Skeletal muscle cell (primary cell): Measurements from ENCODE around the gene GPX2.

Experiments used
- DNase-seq: peaks from one replicate; pipeline ENCODE4 v3.0.0-alpha.2; 2010; ENCODE audit warnings: low read depth
- H3K4me3 ChIP-seq: 2 replicates; pipeline ENCODE4 v1.5.1; 2011; ENCODE audit warnings: low read depth, mild to moderate bottlenecking, control low read depth, low read length, moderate library complexity

Gene GPX2

GRCh38 chr14:64942531-64943111 is at the start of gene GPX2:
Gene GPX2, minus strand, starts transcription at chr14:64942745. Its CDS starts 19 bp downstream, at chr14:64942726.
- no peak within 1 kb of the TSS for H3K4me3 ChIP-seq
- no peak for DNase-seq

GRCh38 chr14:64990939-64991338 is 48.4 kb upstream of the GPX2 start:
- no peak overlapping the region for H3K4me3 ChIP-seq
- no peak for DNase-seq

GRCh38 chr14:64990296-64990695 is 47.8 kb upstream of the GPX2 start:
- DNase-seq: no peak
- no peak overlapping the region for H3K4me3 ChIP-seq

GRCh38 chr14:64987438-64987767 is 44.9 kb upstream of the GPX2 start:
- no peak for DNase-seq
- H3K4me3 ChIP-seq: peak overlapping the region; percentile 83

GRCh38 chr14:64986648-64987437 is 44.3 kb upstream of the GPX2 start, which contains the start of gene FNTB:
Gene FNTB, plus strand, starts transcription at chr14:64986895. Its CDS starts 59 bp downstream, at chr14:64986954.
- DNase-seq: peak; percentile 89
- peak within 1 kb of the TSS; percentile 83 for H3K4me3 ChIP-seq

- no peak for DNase-seq
- peak overlapping the region; percentile 15 for H3K4me3 ChIP-seq
Observed at GRCh38 chr14:64983439-64984310, 41.1 kb upstream of the GPX2 start.

GRCh38 chr14:64979336-64980074 is 37.0 kb upstream of the GPX2 start:
- no peak overlapping the region for H3K4me3 ChIP-seq
- DNase-seq: no peak

GRCh38 chr14:64974563-64974962 is 32.0 kb upstream of the GPX2 start:
- no peak overlapping the region for H3K4me3 ChIP-seq
- DNase-seq: no peak

GRCh38 chr14:64973826-64974225 is 31.3 kb upstream of the GPX2 start:
- no peak for DNase-seq
- H3K4me3 ChIP-seq: no peak overlapping the region

- H3K4me3 ChIP-seq: peak overlapping the region; percentile 69
Observed at GRCh38 chr14:64973026-64973442, 30.5 kb upstream of the GPX2 start.

GRCh38 chr14:64971943-64972791 is 29.6 kb upstream of the GPX2 start, which contains the start of gene RAB15:
Gene RAB15, minus strand, starts transcription at chr14:64972336. Its CDS starts 260 bp downstream, at chr14:64972076.
- peak within 1 kb of the TSS; percentile 69 for H3K4me3 ChIP-seq
- no peak for DNase-seq

More at GRCh38 chr14:64973026-64973442, 30.5 kb upstream of the GPX2 start:
- DNase-seq: no peak

- DNase-seq: no peak
- H3K4me3 ChIP-seq: peak overlapping the region; percentile 69
Observed at GRCh38 chr14:64971491-64971942, 29.0 kb upstream of the GPX2 start.

GRCh38 chr14:64970776-64971477 is 28.4 kb upstream of the GPX2 start:
- H3K4me3 ChIP-seq: peak overlapping the region; percentile 69
- peak; percentile 25 for DNase-seq

- H3K4me3 ChIP-seq: no peak overlapping the region
- no peak for DNase-seq
Observed at GRCh38 chr14:64970041-64970440, 27.5 kb upstream of the GPX2 start.

- H3K4me3 ChIP-seq: no peak overlapping the region
- DNase-seq: no peak
Observed at GRCh38 chr14:64968651-64969050, 26.1 kb upstream of the GPX2 start.

GRCh38 chr14:64968167-64968566 is 25.6 kb upstream of the GPX2 start:
- H3K4me3 ChIP-seq: no peak overlapping the region
- no peak for DNase-seq

GRCh38 chr14:64966976-64967375 is 24.4 kb upstream of the GPX2 start:
- DNase-seq: no peak

More at GRCh38 chr14:64966976-64967375, 24.4 kb upstream of the GPX2 start:
- no peak overlapping the region for H3K4me3 ChIP-seq
